Suprapubic skin (tissue), 4 donors: ENCODE measurements around the gene CHST15.

Source experiments
- EP300 ChIP-seq: sonication (generic); formaldehyde crosslinking; IDR thresholded peaks from one replicate; pipeline ENCODE4 v1.6.1; 2017; ENCODE audit warnings: antibody characterized with exemption
- POLR2A ChIP-seq, 2 donors: fragments of 450-650 bp; IDR thresholded peaks; one replicate each; pipeline ENCODE4 v1.6.1; 2017; ENCODE audit warnings: antibody characterized with exemption in 2 of 2, mild to moderate bottlenecking in 2 of 2, moderate library complexity in 2 of 2
- POLR2AphosphoS5 ChIP-seq, 3 donors: sonication (generic); formaldehyde crosslinking; IDR thresholded peaks; one replicate each; pipeline ENCODE4 v1.6.1; 2017; ENCODE audit warnings: antibody characterized with exemption in 3 of 3
- TF ChIP-seq, protein P1 (sequence below), 2 donors: fragments of 200-600 bp in 1 of 2; fragments of 450-650 bp in 1 of 2; sonication (generic) in 1 of 2; IDR thresholded peaks; one replicate each; pipeline ENCODE4 v1.5.1; 2016 to 2019; ENCODE audit warnings: antibody characterized with exemption in 2 of 2, mild to moderate bottlenecking in 1 of 2, moderate library complexity in 1 of 2

DNA sequence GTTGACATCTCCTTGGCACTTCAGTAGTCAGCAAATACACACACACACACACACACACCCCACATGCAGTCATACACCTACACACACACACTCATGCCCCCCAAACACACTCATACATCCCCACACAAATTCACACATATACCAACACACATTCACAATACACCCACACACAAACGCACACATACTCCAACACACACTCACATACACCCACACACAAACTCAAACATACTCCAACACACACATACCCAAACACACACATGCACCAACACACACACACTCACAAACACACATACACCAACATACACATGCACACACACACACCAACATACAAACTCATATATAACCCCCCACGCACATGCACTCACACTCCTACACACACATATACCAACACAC, 31.4 kb upstream of the CHST15 start:
- TF ChIP-seq, protein P1, sequence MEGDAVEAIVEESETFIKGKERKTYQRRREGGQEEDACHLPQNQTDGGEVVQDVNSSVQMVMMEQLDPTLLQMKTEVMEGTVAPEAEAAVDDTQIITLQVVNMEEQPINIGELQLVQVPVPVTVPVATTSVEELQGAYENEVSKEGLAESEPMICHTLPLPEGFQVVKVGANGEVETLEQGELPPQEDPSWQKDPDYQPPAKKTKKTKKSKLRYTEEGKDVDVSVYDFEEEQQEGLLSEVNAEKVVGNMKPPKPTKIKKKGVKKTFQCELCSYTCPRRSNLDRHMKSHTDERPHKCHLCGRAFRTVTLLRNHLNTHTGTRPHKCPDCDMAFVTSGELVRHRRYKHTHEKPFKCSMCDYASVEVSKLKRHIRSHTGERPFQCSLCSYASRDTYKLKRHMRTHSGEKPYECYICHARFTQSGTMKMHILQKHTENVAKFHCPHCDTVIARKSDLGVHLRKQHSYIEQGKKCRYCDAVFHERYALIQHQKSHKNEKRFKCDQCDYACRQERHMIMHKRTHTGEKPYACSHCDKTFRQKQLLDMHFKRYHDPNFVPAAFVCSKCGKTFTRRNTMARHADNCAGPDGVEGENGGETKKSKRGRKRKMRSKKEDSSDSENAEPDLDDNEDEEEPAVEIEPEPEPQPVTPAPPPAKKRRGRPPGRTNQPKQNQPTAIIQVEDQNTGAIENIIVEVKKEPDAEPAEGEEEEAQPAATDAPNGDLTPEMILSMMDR (IDR thresholded peaks at IDR 0.05) = no peak
- TF ChIP-seq POLR2A (IDR thresholded peaks at IDR 0.05) (no peak), EP300 (no peak), POLR2AphosphoS5 (IDR thresholded peaks at IDR 0.05) (no peak)
